DOHH2 (cell line): ENCODE results near the gene ALG9.

Experiments
- H3F3A ChIP-seq: fragments of 200-600 bp; sonication (generic), shearing (Covaris generic); 2 replicates; pipeline ENCODE4 v1.6.0; 2016; ENCODE audit warnings: antibody characterized with exemption, mild to moderate bottlenecking; ENCODE audit not compliant: control insufficient read depth, insufficient read depth
- H3K27ac ChIP-seq: fragments of 200-600 bp; sonication (generic); 2 replicates; pipeline ENCODE4 v1.5.1; 2014; ENCODE audit warnings: low read depth, mild to moderate bottlenecking, low read length, moderate library complexity
- H3K27me3 ChIP-seq: fragments of 200-600 bp; sonication (generic); 2 replicates; pipeline ENCODE4 v1.6.1; 2014; ENCODE audit warnings: mild to moderate bottlenecking, low read length, mixed read lengths; ENCODE audit not compliant: control insufficient read depth
- H3K36me3 ChIP-seq: fragments of 200-600 bp; sonication (generic); 2 replicates; pipeline ENCODE4 v1.6.1; 2014; ENCODE audit warnings: mild to moderate bottlenecking, low read length, moderate library complexity, mixed read lengths; ENCODE audit not compliant: control insufficient read depth
- H3K4me1 ChIP-seq: fragments of 200-600 bp; sonication (generic); 2 replicates; pipeline ENCODE4 v1.6.1; 2014; ENCODE audit warnings: mild to moderate bottlenecking, low read length, mixed read lengths; ENCODE audit not compliant: control insufficient read depth
- H3K4me2 ChIP-seq: fragments of 200-600 bp; sonication (generic); 2 replicates; pipeline ENCODE4 v1.6.0; 2014; ENCODE audit warnings: mild to moderate bottlenecking, low read length, moderate library complexity
- H3K4me3 ChIP-seq: fragments of 200-600 bp; sonication (generic); 2 replicates; pipeline ENCODE4 v1.5.1; 2014; ENCODE audit warnings: mild to moderate bottlenecking, low read length, mixed read lengths
- H3K79me2 ChIP-seq: fragments of 200-600 bp; sonication (generic); 2 replicates; pipeline ENCODE4 v1.6.1; 2014; ENCODE audit warnings: mild to moderate bottlenecking, low read length, mixed read lengths; ENCODE audit not compliant: control insufficient read depth
- H3K9me2 ChIP-seq: fragments of 200-600 bp; sonication (generic); replicated peaks from 2 replicates; pipeline ENCODE4 v1.6.1; 2014; ENCODE audit warnings: mild to moderate bottlenecking, low read length, mixed read lengths; ENCODE audit not compliant: control insufficient read depth
- H3K9me3 ChIP-seq: fragments of 200-600 bp; sonication (generic); 2 replicates; pipeline ENCODE4 v1.6.1; 2014; ENCODE audit warnings: antibody characterized with exemption, low read length, mixed read lengths; ENCODE audit not compliant: control insufficient read depth, insufficient read depth
- H4K20me1 ChIP-seq: fragments of 200-600 bp; sonication (generic); 2 replicates; pipeline ENCODE4 v1.6.0; 2014; ENCODE audit warnings: low read depth, mild to moderate bottlenecking, antibody characterized with exemption, low read length, moderate library complexity; ENCODE audit not compliant: control insufficient read depth, insufficient read depth
- CTCF ChIP-seq: fragments of 200-600 bp; sonication (generic); IDR thresholded peaks from one replicate; pipeline ENCODE4 v1.5.1; 2014; ENCODE audit warnings: antibody characterized with exemption, mild to moderate bottlenecking, low read depth, low read length; ENCODE audit not compliant: poor library complexity, severe bottlenecking
- EZH2phosphoT487 ChIP-seq: fragments of 200-600 bp; sonication (generic); IDR thresholded peaks from 2 replicates; pipeline ENCODE4 v1.6.1; 2017; ENCODE audit warnings: borderline replicate concordance, mild to moderate bottlenecking, antibody characterized with exemption, low read length, moderate library complexity, mixed read lengths

The ALG9 gene

GRCh38 chr11:111782109-111782741 is 89.2 kb downstream of the ALG9 start:
- TF ChIP-seq CTCF (no peak), EZH2phosphoT487 (no peak)
- no peak overlapping the region for H3K27ac ChIP-seq

GRCh38 chr11:111779118-111779517 is 92.3 kb downstream of the ALG9 start:
- no peak for TF ChIP-seq EZH2phosphoT487
- no peak for TF ChIP-seq CTCF

More at GRCh38 chr11:111782109-111782741, 89.2 kb downstream of the ALG9 start:
- peaks cover under 1% of the 10 kb centered on the region for H3K4me1 ChIP-seq
- no peak overlapping the region for H3K4me2 ChIP-seq
- H3K36me3 ChIP-seq: peaks cover 11% of the 10 kb centered on the region
- no peaks in the 10 kb centered on the region for H4K20me1 ChIP-seq
- H3K9me3 ChIP-seq: no peaks in the 10 kb centered on the region
- H3K4me3 ChIP-seq: no peak overlapping the region
- H3K79me2 ChIP-seq: no peaks in the 10 kb centered on the region
- H3K27me3 ChIP-seq: no peaks in the 10 kb centered on the region
- H3K9me2 ChIP-seq: no peaks in the 10 kb centered on the region
- no peaks in the 10 kb centered on the region for H3F3A ChIP-seq

GRCh38 chr11:111778047-111778558 is 93.3 kb downstream of the ALG9 start:
- Histone ChIP-seq H3K9me2 (no peaks in the 10 kb centered on the region), H4K20me1 (no peaks in the 10 kb centered on the region), H3K4me1 (peaks cover 17% of the 10 kb centered on the region), H3K9me3 (no peaks in the 10 kb centered on the region), H3K79me2 (no peaks in the 10 kb centered on the region), H3K27me3 (no peaks in the 10 kb centered on the region), H3K4me2 (no peak overlapping the region), H3K36me3 (no peaks in the 10 kb centered on the region), H3F3A (no peaks in the 10 kb centered on the region), H3K4me3 (no peak overlapping the region), H3K27ac (no peak overlapping the region)
- TF ChIP-seq CTCF (no peak), EZH2phosphoT487 (no peak)

More at GRCh38 chr11:111779118-111779517, 92.3 kb downstream of the ALG9 start:
- H3K9me2 ChIP-seq: no peaks in the 10 kb centered on the region
- no peaks in the 10 kb centered on the region for H3F3A ChIP-seq
- H3K27ac ChIP-seq: no peak overlapping the region
- no peak overlapping the region for H3K4me3 ChIP-seq
- H3K4me2 ChIP-seq: no peak overlapping the region
- no peaks in the 10 kb centered on the region for H4K20me1 ChIP-seq
- no peaks in the 10 kb centered on the region for H3K9me3 ChIP-seq
- peaks cover 17% of the 10 kb centered on the region for H3K4me1 ChIP-seq
- H3K27me3 ChIP-seq: no peaks in the 10 kb centered on the region
- no peaks in the 10 kb centered on the region for H3K79me2 ChIP-seq
- H3K36me3 ChIP-seq: no peaks in the 10 kb centered on the region
